Left kidney (tissue), 2 donors: Measurements from ENCODE around the gene FGF22. TPM values are rescaled to one million over a fixed set of nuclear protein-coding genes. Genes with fewer than 3 reads are reported as not detected.
"Not testable (repeated sequence)": the region's sequence is repeated elsewhere in the genome, so short reads cannot be mapped to it uniquely, and the experiment has no call there.

Experiments used
- DNase-seq: peaks from one replicate; pipeline ENCODE4 v3.0.0-alpha.2; 2013
- polyA plus RNA-seq: library from polyadenylated mRNA; unstranded; fragments of 120-200 nt; gene quantifications from one replicate; pipeline ENCODE4 v1.2.1, GENCODE V29; 2013; ENCODE audit not compliant: insufficient read length

Gene FGF22
- polyA plus RNA-seq, 1 donor = 0.60 TPM

DNA sequence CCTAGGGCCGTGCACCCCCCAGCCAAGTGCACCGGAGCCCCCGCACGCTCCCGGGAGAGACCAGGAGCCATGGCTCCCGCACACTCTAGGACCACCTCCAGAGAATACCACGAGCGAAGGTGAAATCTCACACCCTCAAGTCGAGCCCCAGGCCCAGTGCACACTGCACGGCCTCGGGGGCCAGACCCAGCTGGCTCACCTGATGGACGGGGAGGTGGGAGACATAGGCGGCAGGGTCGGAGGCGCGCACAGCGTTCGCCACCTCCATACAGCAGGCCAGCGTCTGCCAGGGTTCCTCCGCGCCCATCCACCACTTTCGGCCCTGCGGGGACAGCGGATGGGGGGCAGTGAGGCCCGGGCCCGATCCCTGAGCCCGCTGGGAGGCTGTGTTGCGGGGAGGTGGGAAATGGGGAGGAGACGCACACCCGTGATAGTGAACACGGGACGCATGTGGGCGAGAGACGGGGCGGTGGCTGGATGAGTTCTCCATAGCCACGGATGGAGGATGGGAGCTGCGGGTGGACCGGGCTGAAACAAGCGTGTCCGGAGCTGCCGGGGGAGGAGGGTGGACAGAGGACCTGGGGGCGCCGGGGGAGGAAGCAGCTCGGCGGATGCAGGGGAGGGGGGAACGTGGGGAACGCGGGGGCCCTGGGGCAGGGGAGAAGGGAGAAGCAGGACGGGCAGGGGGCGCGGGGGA, 19.4 kb upstream of the FGF22 start:
- no peak for DNase-seq

- not testable (repeated sequence) for DNase-seq
Measured at GRCh38 chr19:621191-621590, 18.5 kb upstream of the FGF22 start.

DNA sequence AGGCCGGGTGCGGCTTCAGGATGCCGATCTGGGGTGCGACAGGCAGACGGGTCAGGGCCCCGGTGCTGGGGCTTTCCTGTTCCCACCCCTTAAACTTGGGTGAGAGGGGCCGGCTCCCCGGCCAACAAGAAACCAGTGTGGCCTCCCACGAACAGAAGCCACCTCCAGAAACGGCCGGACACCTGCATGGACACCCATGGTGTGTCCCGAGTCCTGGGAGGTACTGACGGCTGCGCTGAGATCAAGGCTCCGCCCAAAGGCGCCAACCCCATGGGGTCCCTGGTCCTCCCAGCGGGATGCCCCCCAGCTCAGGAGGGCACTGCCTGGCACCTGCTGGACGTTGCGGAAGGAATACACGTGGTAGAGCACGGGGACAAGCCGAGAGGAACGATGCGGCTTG, 17.9 kb upstream of the FGF22 start:
- no peak for DNase-seq

DNA sequence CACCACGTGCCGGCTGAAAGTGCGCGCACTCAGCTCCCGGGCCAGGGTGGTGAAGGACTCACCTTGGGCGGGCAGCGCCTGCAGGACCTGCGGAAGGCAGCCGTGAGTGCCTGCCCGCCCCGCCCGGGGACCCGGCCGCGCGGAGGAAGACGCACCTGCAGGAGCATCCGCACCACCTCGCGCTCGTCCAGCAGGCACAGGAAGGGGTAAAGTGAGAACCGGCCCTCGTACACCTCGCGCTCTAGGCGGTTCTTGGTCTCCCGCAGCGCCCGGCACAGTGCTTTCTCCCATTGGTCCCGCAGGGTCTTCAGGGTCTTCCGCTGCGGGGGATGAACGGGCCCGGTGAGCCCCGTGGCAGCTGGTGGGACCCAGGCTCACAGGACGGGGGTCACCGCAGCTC, 17.0 kb upstream of the FGF22 start:
- no peak for DNase-seq

- no peak for DNase-seq
Measured at GRCh38 chr19:623175-623916, 16.3 kb upstream of the FGF22 start.

GRCh38 chr19:623974-624373, 15.7 kb upstream of the FGF22 start:
- DNase-seq = no peak

- DNase-seq = no peak
Measured at GRCh38 chr19:624433-625109, 15.1 kb upstream of the FGF22 start.

GRCh38 chr19:625257-625656, 14.4 kb upstream of the FGF22 start:
- DNase-seq = no peak

- not testable (repeated sequence) for DNase-seq
Measured at GRCh38 chr19:626566-626965, 13.1 kb upstream of the FGF22 start.

DNA sequence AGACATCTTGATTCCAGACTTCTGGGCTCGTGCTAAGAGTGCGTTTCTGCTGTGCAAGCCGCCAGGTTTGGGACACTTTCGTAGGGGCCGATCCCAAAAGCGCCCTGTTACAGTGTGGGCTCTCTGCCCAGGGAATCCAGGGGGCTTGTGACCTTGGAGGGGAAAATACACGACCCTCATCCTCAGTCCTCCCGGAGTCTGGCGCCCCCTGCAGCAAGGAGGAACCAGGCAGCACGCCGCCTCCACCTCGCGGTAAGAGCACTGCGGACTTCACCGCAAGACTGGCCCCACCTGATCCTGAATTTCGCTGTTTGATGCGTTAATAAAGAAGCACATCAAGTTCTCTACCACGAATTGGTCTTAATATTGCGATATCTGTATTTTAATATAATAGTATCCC, 11.5 kb upstream of the FGF22 start:
- DNase-seq = no peak

DNA sequence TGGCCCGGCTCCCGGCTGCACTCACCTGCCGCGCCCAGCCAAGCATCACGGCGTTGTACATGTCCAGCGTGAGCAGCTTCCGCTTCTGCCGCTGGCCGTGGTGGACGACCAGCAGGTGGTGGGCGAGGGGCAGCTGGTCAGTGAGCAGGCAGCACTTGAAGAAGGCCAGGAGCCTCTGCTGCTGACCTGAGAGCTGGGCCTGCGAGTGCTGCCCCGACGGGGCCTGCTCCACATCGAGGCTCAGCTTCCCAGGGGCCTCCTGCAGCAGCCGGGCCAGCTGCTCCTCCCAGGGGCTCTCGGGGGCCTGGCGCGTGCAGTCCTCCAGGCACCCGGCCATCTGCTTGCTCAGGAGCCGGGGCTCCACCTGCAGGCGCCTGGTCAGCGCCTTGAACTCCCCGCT, 10.2 kb upstream of the FGF22 start:
- DNase-seq = not testable (repeated sequence)

GRCh38 chr19:629961-630714, 9.5 kb upstream of the FGF22 start:
- no peak for DNase-seq

- DNase-seq = no peak
Measured at GRCh38 chr19:632579-633067, 7.1 kb upstream of the FGF22 start.

GRCh38 chr19:633068-633785, 6.5 kb upstream of the FGF22 start, which contains the start of gene POLRMT:
Gene POLRMT (minus strand): TSS chr19:633537. CDS start chr19:633512, 25 bp downstream.
- DNase-seq = peak; percentile 97

- no peak for DNase-seq
Measured at GRCh38 chr19:633786-634639, 5.7 kb upstream of the FGF22 start.

DNA sequence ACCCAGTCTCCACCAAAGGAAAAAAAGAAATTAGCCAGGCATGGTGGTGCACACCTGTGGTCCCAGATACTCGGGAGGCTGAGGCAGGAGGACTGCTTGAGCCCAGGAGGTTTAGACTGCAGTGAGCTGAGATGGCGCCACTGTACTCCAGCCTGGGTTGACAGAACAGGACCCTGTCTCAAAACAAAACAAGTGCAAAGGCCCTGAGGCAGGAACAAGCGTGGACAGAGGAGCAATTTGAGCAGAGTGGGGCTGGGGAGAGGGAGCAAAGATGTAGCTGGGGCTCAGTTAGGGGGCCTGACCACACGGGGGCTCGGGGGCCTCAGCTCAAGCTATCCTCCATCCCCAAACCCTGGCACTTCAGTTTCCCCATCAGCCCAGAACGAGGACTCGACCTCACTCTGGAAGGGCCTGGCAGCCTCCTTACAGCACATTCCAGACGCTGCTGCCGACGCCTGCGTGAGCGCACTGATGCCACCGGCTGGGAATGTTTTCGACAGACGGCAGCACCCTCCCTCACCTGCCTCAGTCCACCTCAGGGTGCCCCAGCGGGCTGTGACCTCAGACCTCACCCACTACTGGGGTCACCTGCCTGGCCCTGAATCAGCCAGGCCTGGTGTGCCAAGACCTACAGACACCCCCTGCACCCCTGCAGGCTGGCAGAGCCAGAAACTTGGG, 4.6 kb upstream of the FGF22 start:
- no peak for DNase-seq

GRCh38 chr19:638906-639252, 800 bp upstream of the FGF22 start:
- DNase-seq = no peak

DNA sequence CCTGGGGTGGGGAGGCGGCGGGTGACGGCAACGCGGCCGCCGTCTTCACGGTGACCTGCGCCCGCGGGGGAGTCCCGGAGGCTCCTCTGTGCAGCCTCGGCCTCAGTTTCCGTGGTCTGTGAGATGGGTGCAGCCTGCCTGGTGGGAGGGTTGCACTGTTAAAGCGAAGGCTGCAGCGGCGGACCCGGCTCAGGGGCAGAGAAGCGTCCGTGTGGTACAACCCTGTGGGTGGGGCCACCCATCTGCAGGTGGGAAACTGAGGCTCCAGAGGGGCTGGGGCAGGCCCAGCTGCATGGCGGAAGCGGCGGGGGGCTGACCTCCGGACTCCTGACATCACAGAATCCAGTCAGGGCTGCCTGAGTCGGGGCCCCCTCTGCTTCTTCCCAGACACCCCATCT, 481 bp downstream of the FGF22 start:
- no peak for DNase-seq

DNA sequence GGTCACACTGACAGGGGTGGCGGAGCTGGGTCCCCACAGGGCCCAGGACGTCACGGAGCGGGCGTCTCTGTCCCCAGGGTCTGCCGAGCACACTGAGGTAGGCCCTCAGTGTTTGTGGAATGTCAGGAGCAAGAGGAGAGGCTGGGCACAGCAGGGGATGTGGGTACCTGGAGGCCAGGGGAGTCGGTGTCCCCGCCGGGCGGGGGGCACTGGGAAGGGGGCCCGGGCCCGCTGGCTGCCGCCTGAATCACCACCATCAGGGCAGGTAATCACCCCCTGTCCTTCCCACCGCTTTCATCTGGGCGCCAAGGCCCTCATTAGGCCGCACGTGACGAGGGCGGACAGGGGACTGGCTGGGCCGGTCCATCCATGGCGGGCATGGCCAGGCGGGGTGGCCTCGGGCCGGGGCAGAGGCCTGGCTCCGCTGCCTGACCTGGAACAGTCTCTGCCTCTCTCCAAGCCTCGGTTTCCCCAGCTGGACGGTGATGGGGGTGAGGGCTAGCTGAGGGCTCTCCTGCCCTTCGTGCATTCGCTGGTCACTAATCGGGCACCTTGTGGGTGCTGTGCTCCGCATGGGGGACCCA, 1.0 kb downstream of the FGF22 start:
- no peak for DNase-seq

DNA sequence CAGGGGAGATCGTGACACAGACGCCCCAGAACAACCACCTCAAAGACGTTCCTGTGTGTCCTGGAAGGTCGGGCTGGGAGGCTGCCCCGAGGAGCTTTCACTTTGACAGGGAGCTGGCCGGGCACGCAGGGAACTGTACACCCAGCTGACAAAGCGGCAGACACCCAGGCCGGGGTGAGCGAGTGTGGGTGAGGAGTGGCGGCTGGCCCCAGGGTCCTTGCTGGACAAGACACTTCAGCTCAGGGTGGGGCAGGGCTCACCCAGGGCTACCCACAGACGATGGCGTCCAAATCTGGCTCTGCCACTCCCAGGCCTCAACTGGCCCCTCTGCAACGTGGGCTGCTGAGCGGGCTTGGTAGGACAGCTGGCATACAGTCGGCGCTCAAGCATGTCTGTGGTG, 2.0 kb downstream of the FGF22 start:
- no peak for DNase-seq
